ENCODE data around the gene LRG1. TPM values are rescaled to one million over a fixed set of nuclear protein-coding genes. Genes with fewer than 3 reads are reported as not detected.

Gene LRG1
- total and polyA plus RNA-seq, 2 of the 13 experiments (the other 11 are each of a cell fraction or from before 2014, with no cell fraction given), result 12.0 to 39.3 TPM

- TF ChIP-seq, protein P1, sequence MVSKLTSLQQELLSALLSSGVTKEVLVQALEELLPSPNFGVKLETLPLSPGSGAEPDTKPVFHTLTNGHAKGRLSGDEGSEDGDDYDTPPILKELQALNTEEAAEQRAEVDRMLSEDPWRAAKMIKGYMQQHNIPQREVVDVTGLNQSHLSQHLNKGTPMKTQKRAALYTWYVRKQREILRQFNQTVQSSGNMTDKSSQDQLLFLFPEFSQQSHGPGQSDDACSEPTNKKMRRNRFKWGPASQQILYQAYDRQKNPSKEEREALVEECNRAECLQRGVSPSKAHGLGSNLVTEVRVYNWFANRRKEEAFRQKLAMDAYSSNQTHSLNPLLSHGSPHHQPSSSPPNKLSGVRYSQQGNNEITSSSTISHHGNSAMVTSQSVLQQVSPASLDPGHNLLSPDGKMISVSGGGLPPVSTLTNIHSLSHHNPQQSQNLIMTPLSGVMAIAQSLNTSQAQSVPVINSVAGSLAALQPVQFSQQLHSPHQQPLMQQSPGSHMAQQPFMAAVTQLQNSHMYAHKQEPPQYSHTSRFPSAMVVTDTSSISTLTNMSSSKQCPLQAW (CRISPR knock-in tag; IDR thresholded peaks at IDR 0.05), result peak; percentile 8; the same call in 1 of the 2 replicates
- TF ChIP-seq, protein P2, sequence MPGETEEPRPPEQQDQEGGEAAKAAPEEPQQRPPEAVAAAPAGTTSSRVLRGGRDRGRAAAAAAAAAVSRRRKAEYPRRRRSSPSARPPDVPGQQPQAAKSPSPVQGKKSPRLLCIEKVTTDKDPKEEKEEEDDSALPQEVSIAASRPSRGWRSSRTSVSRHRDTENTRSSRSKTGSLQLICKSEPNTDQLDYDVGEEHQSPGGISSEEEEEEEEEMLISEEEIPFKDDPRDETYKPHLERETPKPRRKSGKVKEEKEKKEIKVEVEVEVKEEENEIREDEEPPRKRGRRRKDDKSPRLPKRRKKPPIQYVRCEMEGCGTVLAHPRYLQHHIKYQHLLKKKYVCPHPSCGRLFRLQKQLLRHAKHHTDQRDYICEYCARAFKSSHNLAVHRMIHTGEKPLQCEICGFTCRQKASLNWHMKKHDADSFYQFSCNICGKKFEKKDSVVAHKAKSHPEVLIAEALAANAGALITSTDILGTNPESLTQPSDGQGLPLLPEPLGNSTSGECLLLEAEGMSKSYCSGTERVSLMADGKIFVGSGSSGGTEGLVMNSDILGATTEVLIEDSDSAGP (CRISPR knock-in tag; IDR thresholded peaks at IDR 0.05; ENCODE audit: borderline replicate concordance), result peak; percentile 74; the same call in 1 of the 2 replicates
- TF ChIP-seq HNF4G (IDR thresholded peaks at IDR 0.05; ENCODE audit: borderline replicate concordance, low read depth, low read length) (peak; percentile 61; the same call in 1 of the 2 replicates), HNF4G (CRISPR knock-in tag; IDR thresholded peaks at IDR 0.05; ENCODE audit: borderline replicate concordance, low read depth) (no peak), ZNF317 (CRISPR knock-in tag; IDR thresholded peaks at IDR 0.05) (0 out of 2 replicates have a peak, but pooled peaks have one; percentile 24), PHF20 (CRISPR knock-in tag; IDR thresholded peaks at IDR 0.05) (0 out of 2 replicates have a peak, but pooled peaks have one; percentile 30), HOXA5 (CRISPR knock-in tag; IDR thresholded peaks at IDR 0.05) (peak; percentile 17; the same call in 1 of the 2 replicates), POLR2A (IDR thresholded peaks at IDR 0.05; ENCODE audit: insufficient read depth in 1 of 2, low read depth in 2 of 2, low read length in 2 of 2) (peak; percentile 68 to 75), TGIF2 (CRISPR knock-in tag; IDR thresholded peaks at IDR 0.05) (no peak), ZBTB7B (CRISPR knock-in tag; IDR thresholded peaks at IDR 0.05) (peak; percentile 35; the same call in 1 of the 2 replicates), KMT2B (CRISPR knock-in tag; IDR thresholded peaks at IDR 0.05) (no peak), POLR2G (IDR thresholded peaks at IDR 0.05; ENCODE audit: low read depth, low read length) (peak; percentile 67), ZNF772 (CRISPR knock-in tag; IDR thresholded peaks at IDR 0.05) (no peak), MED13 (CRISPR knock-in tag; IDR thresholded peaks at IDR 0.05) (peak; percentile 16; the same call in 1 of the 2 replicates), IRF9 (CRISPR knock-in tag; IDR thresholded peaks at IDR 0.05; ENCODE audit: borderline replicate concordance) (0 out of 2 replicates have a peak, but pooled peaks have one; percentile 46), YY1 (IDR thresholded peaks at IDR 0.05; ENCODE audit: insufficient read depth, insufficient replicate concordance, low read depth, low read length) (peak; percentile 63), ZNF274 (CRISPR knock-in tag; IDR thresholded peaks at IDR 0.05) (no peak), HINFP (CRISPR knock-in tag; IDR thresholded peaks at IDR 0.05; ENCODE audit: low read depth) (peak; percentile 49; the same call in 1 of the 2 replicates), SP1 (IDR thresholded peaks at IDR 0.05) (no peak), SP1 (CRISPR knock-in tag; IDR thresholded peaks at IDR 0.05) (peak; percentile 50; the same call in 1 of the 2 replicates), HDAC1 (CRISPR knock-in tag; IDR thresholded peaks at IDR 0.05) (peak; percentile 11), KDM1A (CRISPR knock-in tag; IDR thresholded peaks at IDR 0.05) (peak; percentile 10; the same call in 1 of the 2 replicates), ZNF343 (CRISPR knock-in tag; IDR thresholded peaks at IDR 0.05) (no peak)
These were observed 42.1 kb upstream of the LRG1 start (continued) for GRCh38 chr19:4581666-4582553.
